ENCODE data around the gene GRK5.
A peak's percentile ranks its signal among the peaks of the same experiment; 100 is the strongest.

GRCh38 chr10:119165171-119166117, 41.9 kb upstream of the GRK5 start, which contains the start of gene SFXN4:
- TF ChIP-seq POLR2A (IDR thresholded peaks at IDR 0.05; ENCODE audit: low read length) (peak; percentile 72), GATA1 (IDR thresholded peaks at IDR 0.05; ENCODE audit: low read depth, low read length) (no peak)

Measured in erythroblast (primary cell).